ENCODE measurements around the gene AK9.
"Not testable (repeated sequence)": the region's sequence is repeated elsewhere in the genome, so short reads cannot be mapped to it uniquely, and the experiment has no call there.

The AK9 gene

DNA sequence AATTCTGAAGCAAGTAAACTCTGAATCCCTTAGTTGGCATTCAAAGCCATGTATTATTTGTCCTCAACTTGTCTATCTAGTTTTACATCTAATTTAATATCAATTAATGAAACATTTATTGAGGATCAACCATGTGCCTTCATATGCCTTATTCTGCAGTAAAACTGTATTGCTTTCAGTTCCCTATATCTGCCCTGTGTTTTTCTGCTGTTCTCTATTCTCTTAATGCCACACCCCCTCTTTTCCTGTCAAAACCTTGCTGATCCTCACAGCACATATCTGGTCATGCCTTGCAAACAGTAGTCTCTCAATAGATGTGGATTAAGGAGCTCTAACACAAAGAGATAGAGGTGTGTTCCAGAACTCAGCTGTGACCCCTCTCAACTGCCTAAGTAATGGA, 2.1 kb upstream of the AK9 start:
- no peak for DNase-seq

- DNase-seq = peak; percentile 60 to 62
Measured at GRCh38 chr6:109690373-109690736, 647 bp downstream of the AK9 start.

DNA sequence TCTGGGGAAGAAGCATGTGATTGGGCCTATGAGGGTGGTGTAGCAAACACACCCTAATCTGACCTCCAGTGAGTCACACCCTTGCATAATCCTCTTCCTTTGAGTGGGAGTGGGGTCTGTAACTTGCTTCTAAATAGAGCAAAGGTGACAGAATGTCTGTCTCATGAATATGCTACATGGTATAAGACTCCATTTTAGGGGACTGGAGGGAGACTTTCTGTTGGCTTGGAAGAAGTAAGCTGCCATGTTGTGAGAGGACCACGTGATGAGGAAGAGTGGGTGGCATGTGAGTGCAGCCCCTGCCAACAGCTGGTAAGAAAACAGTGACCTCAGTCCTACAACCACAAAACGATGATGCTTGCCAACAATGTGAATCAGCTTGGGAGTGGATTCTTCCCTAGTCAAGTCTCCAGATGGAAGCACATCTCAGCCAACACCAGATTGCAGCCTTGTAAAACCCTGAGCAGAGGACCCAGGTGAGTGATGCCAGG, 3.7 kb downstream of the AK9 start:
- DNase-seq = no peak

- no peak for DNase-seq
Measured at GRCh38 chr6:109686566-109687265, 4.3 kb downstream of the AK9 start.

- not testable (repeated sequence) for DNase-seq
Measured at GRCh38 chr6:109678661-109679505, 12.1 kb downstream of the AK9 start.

DNA sequence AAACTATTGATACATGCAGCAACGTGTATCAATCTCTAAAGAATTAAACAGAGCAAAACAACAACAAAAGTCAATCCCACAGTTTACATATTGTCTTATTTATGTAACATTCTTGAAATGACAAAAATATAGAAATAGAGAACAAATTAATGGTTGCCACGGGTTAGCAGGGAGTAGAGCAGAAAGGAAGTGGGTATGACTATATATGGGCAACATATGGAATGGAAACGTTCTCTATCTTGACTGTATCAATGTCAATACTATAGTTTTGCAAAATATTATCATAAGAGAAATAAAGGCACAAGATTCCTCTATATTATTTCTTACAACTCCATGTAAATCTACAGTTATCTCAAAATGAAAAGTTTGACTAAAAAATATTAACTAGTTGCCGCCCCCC, 12.8 kb downstream of the AK9 start:
- DNase-seq = no peak

DNA sequence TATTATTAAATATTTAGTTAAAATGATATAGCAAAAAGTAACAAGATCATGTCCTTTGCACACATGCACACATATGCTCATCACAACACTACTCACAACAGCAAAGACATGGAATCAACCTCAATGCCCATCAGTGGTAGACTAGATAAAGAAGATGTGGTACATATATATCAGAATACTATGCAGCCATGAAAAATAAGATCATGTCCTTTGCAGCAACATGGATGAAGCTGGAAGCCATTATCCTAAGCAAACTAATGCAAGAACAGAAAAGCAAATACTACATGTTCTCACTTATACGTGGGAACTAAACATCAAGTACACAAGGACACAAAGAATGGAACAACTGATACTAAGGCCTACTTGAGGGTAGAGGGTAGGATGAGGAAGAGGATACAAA, 14.3 kb downstream of the AK9 start:
- no peak for DNase-seq

DNA sequence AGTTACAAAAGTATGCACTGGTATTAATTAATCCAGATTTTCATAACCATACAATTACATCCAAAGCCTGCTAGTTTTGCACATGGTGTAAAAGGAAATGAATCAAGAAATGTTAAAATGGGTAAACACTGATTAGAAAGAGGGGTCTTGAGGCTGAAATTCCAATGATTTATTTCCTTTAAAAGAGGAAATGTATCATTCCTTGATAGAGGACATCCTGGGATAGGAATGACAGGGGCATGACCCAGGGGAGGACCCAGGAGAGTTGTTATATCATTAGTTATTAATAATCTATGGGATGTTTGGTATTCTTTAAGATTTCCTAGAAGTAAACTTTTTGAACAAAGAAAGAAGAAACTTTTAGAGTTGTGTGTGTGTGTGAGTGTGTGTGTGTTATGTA, 18.2 kb downstream of the AK9 start:
- no peak for DNase-seq

DNA sequence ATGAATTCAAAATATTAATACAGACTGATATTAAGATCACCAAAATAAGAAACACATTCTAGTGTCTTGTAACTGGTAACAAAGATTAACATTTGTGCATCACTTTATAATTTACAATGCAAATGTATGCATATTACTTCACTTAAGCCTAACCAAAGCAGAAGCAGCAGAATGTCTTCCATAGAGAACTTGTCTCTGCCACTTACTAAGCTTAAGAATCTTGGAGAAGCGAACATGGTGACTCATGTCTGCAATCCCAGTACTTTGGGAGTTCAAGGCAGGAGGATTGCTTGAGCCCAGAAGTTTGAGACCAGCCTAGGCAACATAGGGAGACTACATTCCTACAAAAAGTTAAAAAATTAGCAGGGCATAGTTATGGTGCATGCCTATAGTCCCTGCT, 18.8 kb downstream of the AK9 start:
- DNase-seq = no peak

GRCh38 chr6:109671733-109672132, 19.3 kb downstream of the AK9 start:
- no peak for DNase-seq

DNA sequence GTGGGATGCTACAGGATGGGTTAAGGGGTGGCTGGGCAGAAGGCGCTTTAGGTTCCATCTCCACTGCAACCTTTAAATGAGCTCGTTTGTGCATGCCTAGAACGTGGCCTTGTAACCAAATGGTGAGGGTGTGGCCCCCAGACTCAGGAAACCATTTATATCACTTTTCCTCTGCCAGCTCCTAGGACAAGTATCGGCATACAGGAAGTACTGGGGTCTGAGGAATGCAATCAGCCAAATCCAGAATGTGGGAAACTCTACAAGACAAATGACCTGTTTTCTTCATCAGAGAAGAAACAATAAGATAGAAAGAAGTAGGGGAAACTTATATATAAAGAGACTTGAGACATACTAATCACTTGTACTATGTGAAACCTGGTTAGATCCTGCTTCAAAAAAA, 21.2 kb downstream of the AK9 start:
- DNase-seq = no peak

DNA sequence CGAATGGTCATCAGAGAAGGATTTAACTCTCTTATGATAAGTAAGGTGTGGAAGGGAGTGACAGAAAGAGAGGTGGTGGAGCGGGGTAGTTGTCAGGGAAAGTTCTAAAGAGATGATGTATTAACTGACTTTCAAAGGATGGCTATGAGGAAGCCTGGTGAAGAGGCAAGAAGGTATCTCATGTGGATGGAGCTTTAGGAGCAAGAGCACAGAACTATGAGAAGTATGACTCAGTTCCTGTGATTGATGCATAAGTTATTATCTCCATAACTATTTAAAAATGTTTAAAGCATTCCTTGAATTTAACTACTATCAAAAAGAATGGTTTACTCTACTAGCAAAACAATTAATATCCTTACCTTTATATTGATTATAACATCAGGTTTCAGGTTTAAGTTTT, 28.8 kb downstream of the AK9 start:
- DNase-seq = no peak

- DNase-seq = no peak
Measured at GRCh38 chr6:109660526-109661320, 30.3 kb downstream of the AK9 start.

DNA sequence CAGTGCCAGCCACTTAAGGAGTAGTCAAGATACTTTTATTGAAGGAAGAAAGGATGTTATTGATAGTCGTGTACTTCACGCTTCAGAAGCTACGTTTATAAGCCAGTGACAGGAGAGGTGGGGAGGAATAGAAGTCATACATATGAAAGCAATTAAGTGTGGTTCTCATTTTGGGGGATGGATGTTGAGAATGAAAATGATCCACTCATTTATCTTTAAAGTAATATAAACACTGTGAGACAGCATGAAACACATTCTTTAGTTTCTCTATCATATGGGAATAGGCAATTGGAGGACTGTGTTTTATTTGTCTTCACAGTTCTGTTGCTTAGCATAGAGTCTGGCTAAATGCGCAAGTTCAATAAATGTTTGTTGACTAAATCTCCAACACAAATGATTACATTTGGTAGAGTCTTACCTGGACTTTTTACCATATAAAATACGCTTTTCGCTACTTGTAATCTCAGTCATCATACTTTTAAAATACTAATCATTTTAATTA, 35.2 kb downstream of the AK9 start:
- DNase-seq = no peak

DNA sequence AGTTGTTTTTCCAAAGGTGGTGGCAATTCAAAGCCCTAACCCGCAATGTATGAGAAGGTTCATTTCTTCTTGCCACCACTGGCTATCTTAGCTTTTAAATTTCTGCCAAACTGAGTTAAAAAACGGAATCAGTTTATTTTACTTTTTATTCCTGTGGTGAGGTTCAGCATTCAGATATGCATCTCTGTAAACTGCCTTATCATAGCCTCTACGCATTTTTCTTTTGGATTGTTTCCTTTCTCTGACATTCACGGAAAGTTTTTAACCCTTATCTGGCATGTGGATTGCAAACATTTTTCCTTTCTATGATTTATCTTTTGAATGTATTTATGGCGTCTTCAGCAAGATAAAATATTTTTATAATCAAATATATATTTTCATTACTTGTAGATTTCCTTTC, 37.7 kb downstream of the AK9 start:
- DNase-seq = no peak

DNA sequence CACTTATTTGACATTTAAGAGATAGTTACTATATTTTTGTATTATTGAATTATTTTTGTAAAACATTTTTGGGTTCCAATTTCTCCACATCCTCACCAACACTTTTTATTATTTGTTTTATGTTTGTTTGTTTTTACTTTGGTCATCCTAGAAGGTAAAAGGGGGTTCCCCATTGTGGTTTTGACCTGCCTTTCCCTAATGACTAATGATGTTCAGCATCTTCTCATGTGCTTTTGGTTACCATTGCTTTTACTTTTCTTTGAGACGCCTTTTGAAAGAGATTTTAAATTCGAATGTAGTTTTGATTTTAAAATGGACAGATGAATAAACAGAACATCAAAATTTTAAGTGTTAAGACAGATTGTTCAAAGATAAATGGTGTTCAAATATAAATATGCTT, 46.9 kb downstream of the AK9 start:
- DNase-seq = no peak

DNA sequence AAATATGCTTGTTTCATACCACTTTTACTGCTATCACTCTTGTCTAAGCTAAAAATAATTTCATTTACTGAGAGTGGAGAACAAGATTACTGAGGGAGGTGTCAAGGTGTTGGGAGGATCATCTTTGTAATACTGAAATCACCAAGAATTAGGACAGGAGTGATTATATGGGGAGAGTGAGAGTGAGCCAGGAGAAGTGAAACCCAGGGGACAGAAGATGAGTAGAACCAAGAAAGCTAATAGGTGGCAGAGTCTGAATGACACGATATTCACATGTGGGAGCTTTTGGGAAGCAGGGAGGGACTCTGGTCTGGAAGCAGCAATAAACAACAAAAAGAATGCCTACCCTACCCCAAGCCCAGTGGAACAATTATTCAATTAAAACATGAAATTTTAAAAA, 58.6 kb downstream of the AK9 start:
- no peak for DNase-seq

GRCh38 chr6:109631403-109631802, 59.6 kb downstream of the AK9 start:
- no peak for DNase-seq

GRCh38 chr6:109628158-109629000, 62.6 kb downstream of the AK9 start:
- no peak for DNase-seq

DNA sequence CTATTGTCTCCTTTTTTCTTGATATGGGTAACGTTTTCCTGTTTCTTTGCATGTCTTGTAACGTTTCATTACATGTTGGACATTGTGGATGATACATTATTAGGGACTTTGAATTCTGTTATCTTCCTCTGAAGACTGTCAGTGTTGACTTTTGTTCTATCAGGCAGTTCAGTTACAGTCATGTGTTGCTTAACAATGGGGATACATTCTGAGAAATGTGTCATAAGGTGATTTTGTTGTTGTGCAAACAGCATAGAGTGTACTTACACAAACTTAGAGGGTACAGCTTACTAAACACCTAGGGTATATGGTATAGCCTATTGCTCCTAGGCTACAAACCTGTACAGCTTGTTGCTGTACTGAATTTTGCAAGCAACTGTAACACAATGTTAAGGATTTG, 64.7 kb downstream of the AK9 start:
- no peak for DNase-seq

DNA sequence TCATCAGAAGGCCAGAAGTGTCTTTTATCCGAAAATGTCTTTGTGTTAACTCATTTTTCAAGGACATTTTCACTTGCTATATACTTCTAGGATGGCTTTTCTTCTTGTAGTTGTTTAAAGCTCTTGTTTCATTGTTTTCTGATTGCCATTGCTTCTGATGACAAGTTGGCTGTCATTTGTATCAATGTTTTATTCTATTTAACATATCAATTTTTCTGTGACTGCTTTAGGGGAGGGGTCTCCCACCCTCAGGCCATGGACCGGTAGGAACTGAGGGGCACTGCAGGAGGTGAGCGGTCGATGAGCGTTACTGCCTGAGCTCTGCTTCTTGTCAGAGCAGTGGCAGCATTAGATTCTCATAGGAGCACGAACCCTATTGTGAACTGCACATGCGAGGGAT, 65.8 kb downstream of the AK9 start:
- no peak for DNase-seq

DNA sequence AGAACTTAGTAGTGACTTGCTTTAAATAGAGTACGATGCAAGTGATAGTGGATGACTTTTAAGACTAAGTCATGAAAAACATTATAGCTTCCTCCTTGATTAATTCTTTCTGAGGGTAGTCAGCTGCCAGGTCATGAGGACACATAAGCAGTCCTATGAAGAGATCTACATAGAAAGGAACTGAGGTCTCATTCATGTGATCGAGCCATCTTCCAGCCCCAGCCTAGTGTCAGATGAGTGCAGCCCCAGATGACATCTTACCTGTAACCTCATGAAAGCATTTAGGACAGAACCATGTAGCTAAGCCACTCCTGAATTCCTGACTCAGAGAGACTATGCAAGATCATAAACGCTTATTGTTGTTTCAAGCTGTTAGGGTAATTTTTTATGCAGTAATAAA, 67.7 kb downstream of the AK9 start:
- no peak for DNase-seq

DNA sequence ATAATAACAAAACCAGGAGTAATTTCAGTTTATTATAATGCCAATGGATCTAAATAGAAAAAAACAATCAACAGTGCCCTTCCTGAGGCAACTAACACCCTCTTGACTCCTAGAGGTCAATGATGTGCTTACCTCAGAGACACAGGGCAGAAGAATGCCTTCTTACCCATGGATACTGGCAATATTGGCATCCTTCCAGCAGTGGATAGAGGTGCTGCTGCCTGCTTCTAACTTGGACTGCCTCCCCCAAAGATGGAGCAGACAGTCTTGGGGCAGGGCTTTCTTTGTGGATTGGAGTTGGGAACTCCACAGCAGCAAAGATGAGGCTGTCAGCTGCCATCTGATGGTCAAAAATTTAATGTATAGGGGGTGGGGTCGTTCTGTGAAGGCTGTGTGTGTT, 78.7 kb downstream of the AK9 start:
- DNase-seq = no peak
